OCI-LY3 (cell line): ENCODE results near the gene EDNRA.

Experiments used
- H2AFZ ChIP-seq: fragments of 200-600, 300-600 bp; shearing (Covaris generic); 2 replicates; pipeline ENCODE4 v1.6.0; 2014; ENCODE audit warnings: antibody characterized with exemption, low read depth, low read length
- H3K27ac ChIP-seq: fragments of 200-600, 300-600 bp; sonication (generic); 2 replicates; pipeline ENCODE4 v1.5.1; 2014; ENCODE audit warnings: mild to moderate bottlenecking, low read length, moderate library complexity, mixed read lengths
- H3K27me3 ChIP-seq: fragments of 200-600, 300-600 bp; sonication (generic); 2 replicates; pipeline ENCODE4 v1.6.1; 2014; ENCODE audit warnings: low read depth, low read length, mixed read lengths
- H3K36me3 ChIP-seq: fragments of 200-600, 300-600 bp; sonication (generic); replicated peaks from 2 replicates; pipeline ENCODE3; 2014; ENCODE audit warnings: low read depth, low read length, mixed read lengths
- H3K4me1 ChIP-seq: fragments of 300-600, 200-600 bp; sonication (generic); 2 replicates; pipeline ENCODE4 v1.6.1; 2014; ENCODE audit warnings: low read length, mixed read lengths
- H3K4me2 ChIP-seq: fragments of 200-600, 300-600 bp; sonication (generic); 2 replicates; pipeline ENCODE4 v1.6.1; 2014; ENCODE audit warnings: low read length, mixed read lengths
- H3K4me3 ChIP-seq: fragments of 300-600, 200-600 bp; sonication (generic); 2 replicates; pipeline ENCODE4 v1.5.1; 2014; ENCODE audit warnings: antibody characterized with exemption, mild to moderate bottlenecking, low read length, moderate library complexity
- H3K79me2 ChIP-seq: fragments of 300-600, 200-600 bp; shearing (Covaris generic); 2 replicates; pipeline ENCODE4 v1.6.1; 2014; ENCODE audit warnings: mild to moderate bottlenecking, low read length, mixed read lengths
- H3K9ac ChIP-seq: fragments of 300-600, 200-600 bp; shearing (Covaris generic); 2 replicates; pipeline ENCODE4 v1.6.0; 2014; ENCODE audit warnings: mild to moderate bottlenecking, low read length, moderate library complexity
- H3K9me3 ChIP-seq: fragments of 200-600, 300-600 bp; shearing (Covaris generic); 2 replicates; pipeline ENCODE4 v1.6.1; 2014; ENCODE audit warnings: low read length, mixed read lengths; ENCODE audit not compliant: insufficient read depth
- H4K20me1 ChIP-seq: fragments of 200-600, 300-600 bp; sonication (generic); 2 replicates; pipeline ENCODE4 v1.6.1; 2016; ENCODE audit warnings: low read length, mixed read lengths; ENCODE audit not compliant: insufficient read depth
- EZH2phosphoT487 ChIP-seq: fragments of 200-600 bp; shearing (Covaris generic); IDR thresholded peaks from 2 replicates; pipeline ENCODE4 v1.6.1; 2018; ENCODE audit warnings: antibody characterized with exemption, mixed run types, low read depth
- TF ChIP-seq, protein P1 (sequence below): fragments of 200-600, 300-600 bp; sonication (generic); IDR thresholded peaks from 2 replicates; pipeline ENCODE4 v1.5.1; 2014; ENCODE audit warnings: antibody characterized with exemption, low read length, low read depth

The EDNRA gene

DNA sequence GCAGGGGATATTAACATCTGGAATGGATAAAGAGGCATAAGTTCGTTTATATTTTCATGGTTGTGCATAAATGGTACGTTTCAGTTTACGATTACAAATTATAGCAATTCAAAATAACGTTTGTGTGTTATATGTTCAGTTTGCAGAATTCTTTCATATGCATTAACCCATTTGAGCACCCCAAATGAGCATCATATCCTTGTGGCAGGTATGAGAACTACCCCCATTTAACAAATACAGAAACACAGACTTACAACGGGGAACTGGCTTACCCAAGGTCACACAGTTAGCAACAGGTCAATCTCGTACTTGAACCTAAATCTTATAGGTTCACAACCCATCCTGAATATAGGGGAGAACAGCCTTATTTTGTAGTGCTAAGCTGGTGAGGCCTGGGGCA, 33.1 kb downstream of the EDNRA start:
- H3K9ac ChIP-seq, result no peak overlapping the region
- H3K4me3 ChIP-seq, result no peak overlapping the region
- H3K79me2 ChIP-seq, result no peaks in the 10 kb centered on the region
- H3K9me3 ChIP-seq, result no peaks in the 10 kb centered on the region
- H3K36me3 ChIP-seq, result no peaks in the 10 kb centered on the region
- no peak overlapping the region for H3K4me2 ChIP-seq
- H4K20me1 ChIP-seq, result no peaks in the 10 kb centered on the region
- H2AFZ ChIP-seq, result no peak overlapping the region
- peaks cover 15% of the 10 kb centered on the region for H3K4me1 ChIP-seq
- no peak overlapping the region for H3K27ac ChIP-seq
- no peaks in the 10 kb centered on the region for H3K27me3 ChIP-seq
- TF ChIP-seq, protein P1, sequence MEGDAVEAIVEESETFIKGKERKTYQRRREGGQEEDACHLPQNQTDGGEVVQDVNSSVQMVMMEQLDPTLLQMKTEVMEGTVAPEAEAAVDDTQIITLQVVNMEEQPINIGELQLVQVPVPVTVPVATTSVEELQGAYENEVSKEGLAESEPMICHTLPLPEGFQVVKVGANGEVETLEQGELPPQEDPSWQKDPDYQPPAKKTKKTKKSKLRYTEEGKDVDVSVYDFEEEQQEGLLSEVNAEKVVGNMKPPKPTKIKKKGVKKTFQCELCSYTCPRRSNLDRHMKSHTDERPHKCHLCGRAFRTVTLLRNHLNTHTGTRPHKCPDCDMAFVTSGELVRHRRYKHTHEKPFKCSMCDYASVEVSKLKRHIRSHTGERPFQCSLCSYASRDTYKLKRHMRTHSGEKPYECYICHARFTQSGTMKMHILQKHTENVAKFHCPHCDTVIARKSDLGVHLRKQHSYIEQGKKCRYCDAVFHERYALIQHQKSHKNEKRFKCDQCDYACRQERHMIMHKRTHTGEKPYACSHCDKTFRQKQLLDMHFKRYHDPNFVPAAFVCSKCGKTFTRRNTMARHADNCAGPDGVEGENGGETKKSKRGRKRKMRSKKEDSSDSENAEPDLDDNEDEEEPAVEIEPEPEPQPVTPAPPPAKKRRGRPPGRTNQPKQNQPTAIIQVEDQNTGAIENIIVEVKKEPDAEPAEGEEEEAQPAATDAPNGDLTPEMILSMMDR, result no peak
- TF ChIP-seq EZH2phosphoT487, result no peak

DNA sequence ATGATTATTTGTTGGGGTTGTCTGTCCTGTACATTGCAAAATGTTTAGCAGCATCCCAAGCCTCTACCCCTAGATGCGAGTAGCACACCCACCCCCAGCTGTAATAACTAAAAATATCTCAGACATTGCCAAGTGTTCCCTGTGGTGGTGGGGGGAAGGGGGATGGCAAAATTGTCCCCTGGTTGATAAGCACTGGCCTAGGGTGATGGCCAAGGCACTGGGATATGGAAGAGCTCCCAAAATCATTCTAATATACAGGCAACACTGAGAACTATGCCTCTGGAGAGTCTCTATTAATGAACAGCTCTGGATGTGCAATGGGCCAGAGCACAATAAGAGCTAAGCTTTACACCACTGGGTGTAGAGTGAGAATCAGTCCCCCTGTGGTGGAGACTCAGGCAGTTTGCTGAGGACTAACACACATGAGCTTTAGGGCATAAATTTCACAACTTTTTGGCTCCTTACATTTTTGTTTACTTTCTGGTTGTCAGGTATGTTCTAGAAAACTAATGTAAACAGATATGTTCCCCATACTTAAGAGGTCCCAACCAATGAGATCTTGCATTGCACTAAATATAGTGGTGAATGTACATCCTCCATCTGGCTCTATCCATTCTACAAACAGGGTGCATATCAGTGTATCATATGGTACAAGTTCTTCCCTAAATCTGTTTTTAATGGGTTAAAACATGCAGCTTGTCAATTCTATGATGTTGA, 34.5 kb downstream of the EDNRA start:
- Histone ChIP-seq H3K79me2 (no peaks in the 10 kb centered on the region), H3K36me3 (no peaks in the 10 kb centered on the region), H3K4me1 (peaks cover 18% of the 10 kb centered on the region), H3K4me2 (no peak overlapping the region), H3K27ac (no peak overlapping the region), H3K9me3 (no peaks in the 10 kb centered on the region), H4K20me1 (no peaks in the 10 kb centered on the region), H3K27me3 (no peaks in the 10 kb centered on the region), H2AFZ (no peak overlapping the region), H3K4me3 (no peak overlapping the region), H3K9ac (no peak overlapping the region)
- TF ChIP-seq EZH2phosphoT487, result no peak
- TF ChIP-seq, protein P1, result no peak

DNA sequence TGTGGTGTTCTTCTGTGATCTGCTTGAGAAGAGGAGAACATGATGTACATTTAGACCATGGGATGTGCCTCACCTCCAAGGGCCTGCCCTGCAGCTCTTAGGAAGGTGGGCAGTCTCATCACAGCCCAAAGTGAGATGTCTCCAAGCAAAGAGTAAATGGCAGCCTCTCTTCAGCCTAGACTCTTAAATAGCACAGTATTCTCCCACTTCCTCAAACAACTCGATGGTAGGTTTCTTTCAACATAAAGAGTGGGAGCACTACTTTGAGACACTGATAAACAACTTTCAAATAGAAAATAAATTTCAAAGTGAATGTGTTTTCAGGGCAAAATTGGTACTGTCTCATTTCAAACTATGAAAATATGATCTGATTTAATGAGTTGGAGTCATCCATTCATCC, 35.2 kb downstream of the EDNRA start:
- Histone ChIP-seq H3K79me2 (no peaks in the 10 kb centered on the region), H3K9me3 (no peaks in the 10 kb centered on the region), H3K36me3 (no peaks in the 10 kb centered on the region), H2AFZ (peak overlapping the region; percentile 75), H3K9ac (no peak overlapping the region), H3K4me1 (peaks cover 18% of the 10 kb centered on the region), H3K4me2 (no peak overlapping the region), H4K20me1 (no peaks in the 10 kb centered on the region), H3K27ac (no peak overlapping the region), H3K4me3 (no peak overlapping the region), H3K27me3 (no peaks in the 10 kb centered on the region)
- TF ChIP-seq, protein P1, result no peak
- no peak for TF ChIP-seq EZH2phosphoT487

DNA sequence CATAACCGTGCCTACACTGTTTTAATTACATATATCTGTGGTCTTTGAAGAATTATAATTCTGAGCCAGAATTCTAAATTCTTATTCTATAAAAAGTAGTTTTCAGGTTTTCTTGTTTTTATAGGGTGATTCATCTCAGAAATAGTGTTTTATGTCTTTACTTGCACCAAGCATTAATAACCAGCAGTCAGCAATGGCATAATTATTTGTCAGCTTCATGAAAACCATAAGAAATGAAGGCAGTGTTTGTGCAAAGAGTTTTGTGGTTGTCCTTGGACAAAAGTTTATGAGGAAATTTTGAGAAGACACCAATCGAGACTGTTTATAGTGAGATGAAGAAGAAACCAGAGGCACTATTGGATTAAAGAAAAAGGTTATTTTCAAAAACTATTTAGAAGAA, 37.2 kb downstream of the EDNRA start:
- H4K20me1 ChIP-seq, result no peaks in the 10 kb centered on the region
- H3K4me1 ChIP-seq, result peaks cover 18% of the 10 kb centered on the region
- H3K79me2 ChIP-seq, result no peaks in the 10 kb centered on the region
- no peak overlapping the region for H3K4me2 ChIP-seq
- H3K36me3 ChIP-seq, result no peaks in the 10 kb centered on the region
- no peaks in the 10 kb centered on the region for H3K9me3 ChIP-seq
- peak overlapping the region; percentile 23; the same call in 1 of the 2 replicates for H2AFZ ChIP-seq
- no peaks in the 10 kb centered on the region for H3K27me3 ChIP-seq
- no peak overlapping the region for H3K27ac ChIP-seq
- no peak overlapping the region for H3K9ac ChIP-seq
- no peak overlapping the region for H3K4me3 ChIP-seq
- no peak for TF ChIP-seq EZH2phosphoT487
- TF ChIP-seq, protein P1, result no peak
